Myocyte (in vitro differentiated cells): Measurements from ENCODE around the gene PCNX3. TPM values are rescaled to one million over a fixed set of nuclear protein-coding genes. Genes with fewer than 3 reads are reported as not detected.
"Not testable (repeated sequence)": the region's sequence is repeated elsewhere in the genome, so short reads cannot be mapped to it uniquely, and the experiment has no call there.

Source experiments
- DNase-seq: peaks from one replicate; pipeline ENCODE4 v3.0.0-alpha.2; 2012; ENCODE audit warnings: low read depth
- total RNA-seq: library from RNA; depleted of rRNA; stranded (reverse); fragments of >200 nt; gene quantifications from 2 replicates; pipeline ENCODE4 v1.2.3, GENCODE V29; 2014

The PCNX3 gene
- total RNA-seq, 1 donor from 2014 or later, result 21.6 TPM

GRCh38 chr11:65652511-65653228 is 37.1 kb downstream of the PCNX3 start:
- DNase-seq, result peak; percentile 94

DNA sequence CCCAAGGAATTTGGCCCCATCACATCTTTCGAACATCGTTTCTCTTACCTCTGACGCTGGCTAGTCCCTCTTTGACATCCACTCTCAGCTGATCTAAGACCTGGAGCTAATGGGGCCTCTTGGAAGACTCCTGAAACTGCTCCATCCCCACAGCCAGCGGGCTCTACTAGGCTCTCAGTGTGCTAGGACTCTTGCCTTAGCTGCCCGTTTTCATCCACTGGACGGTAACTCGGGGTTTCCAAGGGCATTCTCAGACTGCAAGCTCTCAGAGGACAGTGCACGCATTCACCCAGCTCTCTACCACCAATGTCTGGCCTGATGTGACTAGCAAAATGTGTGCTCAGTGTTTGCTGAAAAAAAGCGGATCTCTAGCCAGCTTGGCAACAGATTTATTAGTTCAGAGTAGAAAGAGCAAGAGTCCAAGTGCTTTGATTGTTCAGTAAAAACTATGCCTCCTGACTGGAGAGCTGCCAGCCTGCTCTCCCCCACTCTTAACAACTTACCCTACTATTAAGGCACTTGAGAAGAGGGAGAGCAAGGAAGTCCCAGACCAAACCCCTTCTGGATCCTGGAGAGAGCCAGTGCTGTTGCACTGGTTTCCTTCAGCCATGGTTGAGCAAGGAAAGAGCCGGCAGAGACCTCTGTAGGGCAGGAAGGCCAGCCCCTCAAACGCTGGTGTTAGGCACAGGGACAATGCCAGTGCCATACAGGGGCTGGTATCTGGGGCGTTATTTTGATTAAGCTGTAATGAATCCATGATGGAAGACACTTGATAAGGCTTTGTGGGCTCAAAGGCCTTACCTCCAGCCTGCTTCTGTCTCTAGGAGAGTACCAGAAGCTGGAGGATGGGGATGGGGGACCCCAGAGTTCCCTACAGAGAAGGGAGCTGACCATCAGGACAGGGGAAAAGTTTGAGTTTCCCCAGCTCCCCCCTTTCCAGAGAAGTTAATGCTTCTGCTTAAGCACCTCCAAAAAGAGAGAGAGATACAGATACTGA is 38.0 kb downstream of the PCNX3 start:
- no peak for DNase-seq

DNA sequence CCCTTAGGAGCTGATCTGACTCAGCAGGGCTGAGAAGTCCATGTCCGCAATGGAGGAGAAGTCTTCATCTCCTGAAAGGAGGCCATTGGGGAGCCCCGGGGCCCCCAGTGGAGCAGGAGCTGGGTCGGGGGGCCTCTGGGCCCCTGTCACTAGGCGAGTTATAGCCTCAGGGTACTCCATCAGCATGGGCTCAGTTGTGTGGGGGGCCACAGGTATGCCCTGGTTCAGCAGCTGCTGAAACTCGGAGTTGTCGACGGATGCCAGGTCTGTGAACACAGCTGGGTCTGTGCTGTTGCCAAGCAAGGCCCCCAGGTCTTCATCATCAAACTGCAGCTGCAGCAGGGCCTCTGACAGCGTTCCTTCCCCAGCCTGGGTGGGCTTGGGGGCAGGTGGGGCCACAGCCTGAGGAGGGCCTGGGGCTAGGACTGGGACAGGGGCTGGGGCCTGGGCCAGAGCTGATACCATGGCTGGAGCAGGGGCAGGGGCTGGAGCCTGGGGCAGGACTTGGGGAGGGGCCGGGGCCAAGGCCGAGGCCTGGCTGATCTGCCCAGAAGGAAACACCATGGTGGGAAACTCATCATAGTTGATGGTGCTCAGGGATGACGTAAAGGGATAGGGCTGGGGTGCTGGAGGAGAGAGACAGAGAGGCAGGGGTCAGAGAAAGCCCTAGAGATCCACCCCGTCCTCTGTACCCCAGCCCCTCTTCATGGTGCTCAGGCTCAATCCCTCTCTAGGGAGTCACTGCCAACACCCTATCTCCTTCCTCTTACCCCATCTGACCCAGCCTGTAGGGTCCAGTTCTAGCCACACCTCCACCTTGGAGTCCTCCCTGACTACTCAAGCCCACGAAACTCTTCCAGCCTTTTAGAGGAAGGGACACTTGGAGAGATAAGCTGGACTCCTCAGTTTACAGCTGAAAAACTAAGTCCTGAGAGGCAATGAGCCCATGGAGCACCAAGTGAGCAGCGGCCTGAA is 39.1 kb downstream of the PCNX3 start:
- DNase-seq, result no peak

- DNase-seq, result no peak
These were observed 40.2 kb downstream of the PCNX3 start for GRCh38 chr11:65655570-65656332.

- DNase-seq, result no peak
These were observed 41.9 kb downstream of the PCNX3 start for GRCh38 chr11:65657426-65657825.

DNA sequence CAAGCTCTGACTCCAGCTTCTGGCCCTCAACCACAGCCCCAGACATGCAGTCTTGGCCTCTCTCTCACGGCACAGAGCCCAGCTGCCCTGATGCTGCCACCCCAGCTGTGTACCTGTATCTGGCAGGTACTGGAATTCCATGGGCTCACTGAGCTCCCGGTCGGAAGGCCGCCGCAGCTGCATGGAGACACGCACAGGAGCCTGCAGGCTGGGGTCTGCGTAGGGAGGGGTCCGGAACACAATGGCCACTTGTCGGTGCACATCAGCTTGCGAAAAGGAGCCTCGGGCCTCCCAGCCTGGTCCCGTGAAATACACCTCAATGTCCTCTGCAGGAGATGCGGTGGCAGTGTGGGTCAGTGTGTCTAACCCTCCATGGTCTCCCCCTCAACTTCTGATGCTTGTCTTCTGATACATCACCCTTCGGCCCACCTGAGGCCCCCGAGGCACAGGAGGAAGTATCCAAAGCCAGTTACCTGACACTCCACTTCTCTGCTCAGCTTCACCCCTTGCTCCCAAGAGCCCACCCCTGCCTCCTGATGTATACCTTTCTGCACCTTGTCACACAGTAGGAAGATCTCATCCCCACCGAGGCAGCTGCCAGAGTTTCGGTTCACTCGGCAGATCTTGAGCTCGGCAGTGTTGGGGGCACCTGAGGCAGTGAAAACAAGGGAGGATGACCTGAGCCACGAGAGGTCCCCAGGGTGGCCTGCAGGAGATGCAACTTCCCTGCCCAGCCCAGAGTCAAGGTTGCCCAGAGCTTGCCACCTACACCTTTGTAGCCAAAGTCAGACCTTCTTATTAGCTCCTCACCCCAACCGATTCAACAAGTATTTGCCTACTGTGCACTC is 42.8 kb downstream of the PCNX3 start:
- no peak for DNase-seq

GRCh38 chr11:65660038-65660437 is 44.5 kb downstream of the PCNX3 start:
- no peak for DNase-seq

DNA sequence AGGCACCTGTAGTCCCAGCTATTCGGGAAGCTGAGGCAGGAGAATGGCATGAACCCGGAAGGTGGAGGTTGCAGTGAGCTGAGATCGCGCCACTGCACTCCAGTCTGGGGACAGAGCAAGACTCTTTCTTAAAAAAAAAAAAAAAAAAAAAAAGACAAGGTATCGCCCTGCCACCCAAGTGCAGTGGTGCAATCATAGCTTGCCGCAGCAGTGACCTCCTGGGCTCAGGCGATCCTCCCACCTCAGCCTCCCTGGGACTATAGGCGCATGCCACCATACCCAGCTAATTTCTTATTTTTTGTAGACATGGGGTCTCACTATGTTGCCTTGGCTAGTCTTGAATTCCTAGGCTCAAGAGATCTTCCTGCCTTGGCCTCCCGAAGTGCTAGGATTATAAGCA is 45.3 kb downstream of the PCNX3 start:
- DNase-seq, result not testable (repeated sequence)

DNA sequence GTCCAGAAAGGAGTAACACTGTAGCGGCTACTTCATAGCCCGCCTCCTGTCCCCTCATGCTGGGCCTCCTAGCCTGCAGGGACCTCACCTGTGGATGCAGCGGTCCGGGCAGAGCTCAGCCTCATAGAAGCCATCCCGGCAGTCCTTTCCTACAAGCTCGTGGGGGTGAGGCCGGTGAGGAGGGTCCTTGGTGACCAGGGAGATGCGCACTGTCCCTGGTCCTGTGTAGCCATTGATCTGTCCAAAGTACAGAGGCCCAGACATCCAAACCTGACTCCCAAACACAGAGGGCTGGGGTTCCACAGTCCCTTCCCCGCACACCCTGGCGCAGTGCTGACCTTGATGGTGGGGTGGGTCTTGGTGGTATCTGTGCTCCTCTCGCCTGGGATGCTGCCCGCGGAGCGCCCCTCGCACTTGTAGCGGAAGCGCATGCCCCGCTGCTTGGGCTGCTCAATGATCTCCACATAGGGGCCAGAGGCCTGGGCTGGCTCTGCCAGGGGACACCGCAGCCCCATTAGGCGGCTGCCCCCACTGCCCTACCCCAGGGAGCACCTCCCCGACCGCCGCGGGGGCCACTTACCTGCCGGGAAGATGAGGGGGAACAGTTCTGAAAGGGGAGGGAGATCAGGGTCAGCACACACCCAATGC is 46.1 kb downstream of the PCNX3 start:
- no peak for DNase-seq

GRCh38 chr11:65662247-65662798 is 46.7 kb downstream of the PCNX3 start:
- DNase-seq, result peak; percentile 13

- peak; percentile 91 for DNase-seq
These were observed 47.4 kb downstream of the PCNX3 start, which contains the start of gene RELA for GRCh38 chr11:65662799-65663638. RELA (minus strand) TSS chr11:65662916; CDS start chr11:65662832, 84 bp downstream.

DNA sequence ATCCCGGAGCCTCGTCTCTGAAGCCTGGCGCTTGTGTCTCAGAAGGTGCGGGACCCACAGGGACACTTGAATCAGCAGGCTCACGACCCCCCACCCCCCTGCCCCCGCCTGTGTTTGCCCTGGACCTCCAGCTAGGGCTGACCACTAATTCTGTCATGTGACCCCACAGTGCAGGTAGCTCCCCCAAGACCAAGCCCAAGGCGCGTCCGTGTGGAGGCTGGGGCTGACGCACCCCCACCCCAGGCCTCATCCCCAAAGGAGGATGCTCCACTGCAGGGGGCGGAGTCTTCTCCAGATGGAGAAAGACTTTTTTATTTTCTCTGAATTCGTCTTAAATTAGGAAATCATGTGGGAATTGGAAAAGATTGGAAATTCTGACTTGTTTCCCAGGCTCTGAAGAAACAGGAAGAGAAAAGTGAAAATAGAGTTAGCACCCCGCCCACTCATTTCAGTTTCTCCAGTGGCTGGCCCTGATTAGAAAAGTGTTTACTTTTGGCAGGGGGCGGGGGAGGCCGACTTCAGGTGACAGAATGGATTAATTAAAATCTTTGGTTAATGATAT is 48.1 kb downstream of the PCNX3 start:
- peak; percentile 57 for DNase-seq

- no peak for DNase-seq
These were observed 56.7 kb downstream of the PCNX3 start for GRCh38 chr11:65672180-65672860.

DNA sequence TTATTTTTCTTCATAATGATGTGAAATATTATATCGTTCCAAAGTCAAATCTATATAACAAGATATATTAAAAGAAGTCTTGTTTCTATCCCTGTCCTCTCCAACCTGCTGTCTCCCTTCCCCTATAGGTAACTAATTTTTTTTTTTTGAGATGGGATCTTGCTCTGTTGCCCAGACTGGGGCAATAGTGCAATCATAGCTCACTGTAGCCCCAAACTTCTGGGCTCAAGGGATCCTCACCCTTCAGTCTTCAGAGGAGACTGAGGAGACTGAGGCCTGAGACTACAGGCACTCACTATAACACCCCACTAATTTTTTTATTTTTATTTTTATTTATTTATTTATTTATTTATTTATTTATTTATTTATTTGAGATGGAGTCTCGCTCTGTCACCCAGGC is 57.4 kb downstream of the PCNX3 start:
- no peak for DNase-seq

DNA sequence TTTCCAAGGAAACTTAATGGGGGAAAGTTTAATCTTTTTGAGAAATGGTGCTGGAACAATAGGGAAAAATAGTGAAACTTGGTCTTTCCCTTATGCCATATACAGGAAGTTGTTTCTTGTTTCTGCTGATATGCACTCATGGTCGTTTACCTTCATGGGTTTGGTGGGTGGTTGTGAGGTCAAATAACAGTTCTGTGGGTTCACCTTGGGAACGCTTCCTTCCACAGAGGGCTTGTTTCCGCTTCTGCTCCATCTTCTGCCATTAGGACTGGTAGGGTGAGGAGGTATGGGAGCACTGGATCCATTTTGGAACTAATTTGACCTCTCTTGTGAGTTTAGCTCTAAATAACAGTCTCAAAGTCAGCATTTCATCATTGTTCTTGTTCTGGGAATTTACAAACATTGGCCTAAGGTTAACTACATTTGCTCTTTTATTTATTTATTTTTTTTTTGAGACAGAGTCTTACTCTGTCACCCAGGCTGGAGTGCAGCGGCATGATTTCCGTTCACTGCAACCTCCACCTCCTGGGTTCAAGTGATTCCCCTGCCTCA is 64.7 kb downstream of the PCNX3 start:
- no peak for DNase-seq

DNA sequence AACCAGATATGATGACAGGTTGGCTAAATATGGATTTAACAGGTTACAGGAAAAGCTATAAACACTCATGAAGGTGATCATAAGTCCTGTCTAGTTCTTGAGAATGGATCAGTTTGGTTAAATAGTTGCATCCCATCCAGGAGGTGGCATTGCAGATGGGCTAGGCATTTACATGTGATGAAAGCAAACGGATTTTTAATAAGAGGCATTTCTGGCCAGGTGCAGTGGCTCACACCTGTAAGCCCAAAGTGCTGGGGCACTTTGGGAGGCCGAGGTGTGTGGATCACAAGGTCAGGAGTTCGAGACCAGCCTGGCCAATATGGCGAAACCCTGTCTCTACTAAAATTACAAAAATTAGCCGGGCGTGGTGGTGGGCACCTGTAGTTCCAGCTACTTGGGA is 67.9 kb downstream of the PCNX3 start:
- not testable (repeated sequence) for DNase-seq
